Germinal center (tissue), 1 donor: ENCODE data around the gene ATP2B2.

Experiments used
- DNase-seq: peaks from one replicate; pipeline ENCODE4 v3.0.0; 2012; ENCODE audit warnings: mixed read lengths, low spot score

Gene ATP2B2

DNA sequence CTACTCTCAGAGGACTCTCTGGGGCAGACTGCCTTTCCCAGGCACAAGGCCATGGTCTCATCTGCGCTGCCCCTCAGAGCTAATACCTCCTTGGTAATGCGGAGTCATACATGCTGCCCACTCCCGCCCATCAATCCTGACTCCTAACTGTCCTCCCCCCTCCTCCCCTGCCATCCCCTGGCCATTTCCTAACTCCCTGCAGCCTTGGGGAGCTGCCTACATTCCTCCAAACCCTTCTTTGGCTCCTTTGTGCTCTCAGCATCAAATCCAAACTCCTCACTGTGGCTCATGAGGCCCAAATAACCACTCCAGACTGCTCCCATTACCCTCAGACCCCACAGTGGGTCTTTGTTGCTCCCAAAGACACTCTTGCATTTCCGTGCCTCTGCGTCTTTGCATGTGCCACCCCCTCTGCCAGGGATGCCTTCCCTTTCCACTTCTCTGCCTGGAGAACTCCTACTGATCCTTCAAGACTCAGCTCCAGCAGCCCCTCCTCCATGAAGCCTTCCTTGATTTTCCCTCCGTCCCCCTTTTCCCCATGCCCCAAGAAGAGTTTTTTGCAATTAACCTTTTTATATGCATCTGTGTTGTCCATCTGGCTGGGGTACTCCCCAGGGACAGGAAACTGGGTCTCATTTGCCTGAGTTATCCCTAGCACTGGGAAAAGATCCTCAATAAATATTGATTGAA lies 5.5 kb upstream of the ATP2B2 start:
- no peak for DNase-seq

DNA sequence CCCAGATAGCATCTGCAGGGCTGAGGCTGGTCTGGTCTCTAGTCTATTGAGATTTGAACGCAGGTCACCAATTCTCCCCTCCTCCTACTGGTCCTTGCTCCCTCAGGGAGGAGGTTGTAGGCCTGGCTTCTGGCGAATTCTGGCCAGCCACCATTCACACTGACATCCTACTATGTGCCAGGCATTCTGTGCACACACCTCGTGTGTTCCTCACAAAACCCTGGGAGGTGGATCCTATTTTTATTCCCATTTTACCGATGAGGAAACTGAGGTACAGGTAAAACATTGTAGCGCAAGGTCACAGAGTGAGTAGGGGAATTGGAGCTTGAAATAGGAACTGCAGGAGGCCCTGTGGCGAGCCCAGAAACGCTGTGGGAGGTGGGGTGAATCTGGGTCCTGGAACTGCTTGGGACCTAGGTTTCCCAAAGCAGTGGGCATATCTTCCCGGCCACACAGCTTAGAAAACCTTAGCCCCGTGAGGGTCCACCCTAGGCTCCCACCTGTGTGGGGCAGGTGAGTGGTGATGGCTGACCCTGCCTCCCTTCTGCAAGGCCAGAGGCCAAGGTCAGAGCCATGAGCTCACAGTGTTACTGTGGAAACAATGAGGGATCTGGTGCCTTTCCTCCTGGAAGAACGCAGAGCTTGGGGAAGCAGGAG lies 4.8 kb upstream of the ATP2B2 start:
- DNase-seq: no peak

DNA sequence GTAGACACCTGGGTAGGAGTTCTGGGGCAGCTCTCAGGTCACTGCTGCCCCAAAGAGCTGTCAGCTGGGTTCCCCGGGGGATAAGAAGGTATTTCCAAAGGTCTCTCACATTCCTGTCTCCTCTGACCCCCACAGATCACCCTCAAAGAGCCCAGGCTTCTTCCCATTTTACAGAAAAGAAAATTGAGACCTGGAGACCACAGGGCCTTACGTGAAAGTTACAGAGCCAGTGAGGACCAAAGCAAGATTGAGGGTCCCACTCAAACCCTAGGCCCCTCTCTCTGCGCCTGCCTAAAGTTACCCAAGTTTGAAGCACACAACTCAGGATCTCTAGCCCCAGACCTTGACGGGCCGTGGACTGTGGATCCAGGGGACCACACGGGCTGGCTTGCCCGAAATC lies 3.9 kb upstream of the ATP2B2 start:
- DNase-seq: no peak

DNA sequence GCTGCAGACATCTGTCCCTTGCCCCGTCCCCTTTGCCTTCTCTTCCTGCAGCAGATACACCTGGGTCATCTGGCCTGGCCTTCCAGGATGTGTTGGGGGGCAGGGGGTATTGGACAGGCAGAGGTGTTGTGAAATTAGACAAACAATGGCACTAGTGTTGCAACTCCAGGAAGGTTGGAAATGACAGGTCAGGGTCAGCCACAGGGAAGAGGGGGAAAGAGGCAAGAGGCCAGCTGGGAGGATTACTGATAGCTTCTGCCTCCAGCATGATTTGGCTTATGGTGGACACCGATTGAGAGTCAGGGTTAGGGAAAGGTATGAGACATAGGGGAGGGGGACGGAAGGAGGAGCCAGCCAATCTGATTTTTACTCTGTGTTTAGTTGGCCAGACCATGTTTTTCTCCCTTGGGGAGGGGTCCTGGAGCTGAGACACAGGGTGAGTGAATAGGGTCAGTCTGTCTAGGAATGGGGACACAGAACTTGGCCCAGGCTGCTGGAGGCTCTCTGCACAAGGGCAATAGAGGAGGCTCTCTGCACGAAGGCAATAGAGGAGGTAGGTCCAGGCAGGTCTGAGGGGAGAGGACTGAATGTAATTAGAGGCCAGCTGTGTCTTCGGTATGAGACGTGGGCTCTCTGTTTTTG lies 3.4 kb upstream of the ATP2B2 start:
- no peak for DNase-seq

DNA sequence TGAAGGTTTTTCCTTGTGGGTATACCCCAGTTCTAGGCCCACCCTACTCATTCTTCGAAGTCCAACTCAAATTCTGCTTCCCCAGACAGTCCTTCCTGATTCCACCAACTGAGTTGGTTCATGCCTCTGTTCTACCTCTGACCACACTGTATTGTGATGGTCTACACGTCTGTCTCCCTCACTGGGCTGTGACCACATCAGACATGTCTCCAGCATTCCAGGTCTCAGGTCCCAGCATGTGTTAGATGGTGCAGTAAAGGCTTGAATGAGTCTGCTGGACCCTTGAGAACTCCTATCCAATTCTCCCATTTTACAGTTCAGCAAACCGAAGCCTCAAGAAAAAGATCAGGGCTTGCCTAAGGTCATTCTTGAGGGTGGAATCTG lies 2.8 kb upstream of the ATP2B2 start:
- no peak for DNase-seq

DNA sequence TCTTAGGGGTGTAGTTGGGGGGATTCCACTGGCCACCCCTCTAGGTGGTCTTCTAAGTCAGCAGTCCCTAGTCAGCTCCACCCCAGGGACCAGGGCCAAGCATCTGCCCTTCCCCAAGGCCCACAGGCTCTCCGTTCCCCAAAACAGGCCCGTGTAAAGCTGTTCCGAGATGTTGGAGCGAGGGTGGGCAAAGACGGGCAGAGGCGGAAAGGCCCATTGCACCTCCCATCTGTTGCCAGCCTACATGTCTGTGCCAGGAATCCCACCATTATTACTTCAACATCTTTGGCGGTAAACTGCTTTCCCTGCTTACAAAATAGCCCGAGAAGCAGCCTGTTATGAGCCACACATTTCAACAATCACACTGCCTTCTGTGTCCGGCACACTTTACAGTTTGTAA lies 1.9 kb upstream of the ATP2B2 start:
- no peak for DNase-seq

DNA sequence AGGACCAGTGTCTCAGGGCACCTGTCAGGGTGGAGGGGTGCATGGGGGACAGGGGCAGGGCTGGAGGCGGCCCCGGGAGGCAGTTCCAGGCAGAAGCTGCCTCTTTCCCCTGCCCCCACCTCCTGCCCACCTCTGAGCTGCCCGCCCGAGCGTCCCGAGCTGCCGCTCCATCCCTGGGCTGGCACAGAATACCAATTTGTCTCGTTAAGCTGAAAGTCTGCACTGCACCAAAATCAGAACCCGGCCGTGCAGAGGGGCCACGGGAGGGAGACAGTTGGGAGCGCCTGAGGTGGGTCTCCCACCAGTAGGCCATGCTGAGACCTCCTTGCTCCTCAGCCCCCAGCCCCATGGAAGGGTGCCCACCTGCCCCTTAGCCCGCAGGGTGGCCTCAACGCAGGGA lies 1.3 kb upstream of the ATP2B2 start:
- no peak for DNase-seq

DNA sequence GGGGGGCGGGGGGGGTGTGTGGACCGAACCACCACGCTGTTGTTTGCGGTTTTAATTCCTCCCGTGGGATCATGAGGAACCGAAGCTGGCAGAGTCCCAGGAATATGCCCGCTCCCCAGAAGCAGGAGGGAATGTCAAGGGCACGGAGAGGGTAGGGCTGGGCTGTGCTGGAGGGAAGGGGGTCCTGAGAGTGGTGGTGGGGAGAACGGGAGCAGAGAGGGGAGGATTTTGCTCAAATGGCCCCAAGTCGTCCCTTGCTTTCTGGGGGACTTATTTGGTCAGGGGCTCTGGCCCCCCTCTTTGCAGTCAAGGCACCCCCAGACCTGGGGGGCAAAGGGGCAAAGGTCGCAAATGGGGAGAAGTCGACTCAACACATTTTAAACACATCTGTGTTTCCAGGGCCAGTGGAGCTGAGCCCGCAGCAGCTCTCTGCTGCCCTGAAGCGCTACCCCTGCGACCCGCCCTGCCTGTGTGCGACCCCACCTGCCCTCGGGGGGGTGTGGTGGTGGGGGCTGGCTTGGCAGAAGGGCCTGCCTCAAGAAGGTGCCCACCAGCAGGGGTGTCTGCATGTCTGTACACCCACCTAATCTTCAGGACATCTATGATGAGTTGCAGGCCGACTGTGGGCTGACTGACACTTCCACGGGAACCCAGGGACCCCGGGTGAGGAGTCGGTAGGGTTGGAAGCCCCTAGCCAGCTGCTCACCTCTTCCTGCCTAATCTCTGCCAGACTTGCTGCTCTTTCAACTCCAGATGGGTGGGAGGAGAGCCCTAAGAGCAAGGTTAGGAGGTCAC lies 602 bp upstream of the ATP2B2 start:
- no peak for DNase-seq

DNA sequence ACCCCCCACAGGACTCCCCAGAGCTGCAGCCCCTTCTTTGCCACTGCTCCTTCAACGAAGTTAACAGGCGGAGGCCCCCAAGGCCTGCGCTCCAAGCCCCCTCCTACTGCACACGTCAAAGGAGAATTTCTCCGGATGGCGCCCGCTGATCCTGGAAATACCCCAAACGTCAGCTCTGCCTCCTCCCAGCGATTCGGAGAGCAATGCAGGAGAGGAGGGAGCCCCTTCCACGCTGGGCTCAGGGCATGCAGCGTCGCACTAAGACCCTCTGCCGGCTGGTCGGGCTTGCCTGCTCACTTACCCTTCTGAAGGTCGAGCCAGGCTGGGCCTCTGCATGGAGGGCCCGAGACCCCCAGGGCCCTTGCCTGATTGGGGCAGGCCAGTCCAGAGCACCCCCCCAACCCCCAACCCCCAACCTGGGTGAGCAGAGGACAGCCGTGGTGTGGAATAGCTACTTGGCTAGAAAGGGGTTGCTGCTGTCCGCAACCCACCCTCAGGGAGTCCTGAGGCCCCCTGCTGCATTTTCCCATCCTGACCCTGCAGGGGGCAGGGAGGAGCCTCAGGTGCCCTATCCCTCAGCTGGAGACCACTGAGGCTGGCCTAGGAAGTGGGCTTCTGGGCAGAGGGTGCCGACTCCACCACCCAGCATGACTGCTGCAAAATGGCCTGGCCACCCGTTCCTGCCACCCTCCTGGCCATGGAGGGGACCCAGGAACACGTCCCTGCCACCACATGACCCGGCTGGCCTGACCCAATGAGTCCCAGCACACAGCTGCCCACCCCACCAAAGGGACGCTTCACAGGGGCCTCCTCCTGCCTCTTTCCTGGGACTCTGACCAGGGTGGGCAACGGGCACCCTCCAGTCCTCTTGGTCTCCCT lies 976 bp downstream of the ATP2B2 start:
- DNase-seq: no peak

DNA sequence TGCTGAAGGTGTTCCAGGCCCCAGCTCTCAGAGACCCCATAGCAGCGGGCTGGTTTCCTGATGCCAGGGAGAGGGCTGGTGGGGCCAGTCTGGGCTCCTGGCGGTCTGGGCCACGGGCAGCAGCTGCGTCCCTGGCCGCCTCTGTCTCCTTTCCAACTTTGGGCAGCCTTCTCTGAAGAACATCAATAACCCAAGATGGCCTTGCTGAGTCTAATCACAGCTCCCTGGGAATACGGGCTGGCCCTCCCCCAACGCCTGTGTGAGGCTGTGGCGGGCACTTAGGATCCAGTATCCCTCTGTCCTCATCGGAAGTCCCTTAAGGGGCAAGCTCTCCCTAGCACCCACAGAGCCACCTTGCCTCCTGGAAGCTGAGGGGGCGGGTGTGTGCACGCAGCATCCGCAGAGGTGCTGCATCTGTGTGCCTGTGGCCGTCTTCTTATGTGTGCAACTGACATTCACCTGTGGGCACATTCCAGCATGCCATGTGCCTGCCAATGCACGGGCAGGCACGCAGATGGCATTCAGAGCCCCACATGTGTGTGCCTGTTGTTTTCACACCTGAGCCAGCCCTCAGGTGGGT lies 2.1 kb downstream of the ATP2B2 start:
- no peak for DNase-seq

DNA sequence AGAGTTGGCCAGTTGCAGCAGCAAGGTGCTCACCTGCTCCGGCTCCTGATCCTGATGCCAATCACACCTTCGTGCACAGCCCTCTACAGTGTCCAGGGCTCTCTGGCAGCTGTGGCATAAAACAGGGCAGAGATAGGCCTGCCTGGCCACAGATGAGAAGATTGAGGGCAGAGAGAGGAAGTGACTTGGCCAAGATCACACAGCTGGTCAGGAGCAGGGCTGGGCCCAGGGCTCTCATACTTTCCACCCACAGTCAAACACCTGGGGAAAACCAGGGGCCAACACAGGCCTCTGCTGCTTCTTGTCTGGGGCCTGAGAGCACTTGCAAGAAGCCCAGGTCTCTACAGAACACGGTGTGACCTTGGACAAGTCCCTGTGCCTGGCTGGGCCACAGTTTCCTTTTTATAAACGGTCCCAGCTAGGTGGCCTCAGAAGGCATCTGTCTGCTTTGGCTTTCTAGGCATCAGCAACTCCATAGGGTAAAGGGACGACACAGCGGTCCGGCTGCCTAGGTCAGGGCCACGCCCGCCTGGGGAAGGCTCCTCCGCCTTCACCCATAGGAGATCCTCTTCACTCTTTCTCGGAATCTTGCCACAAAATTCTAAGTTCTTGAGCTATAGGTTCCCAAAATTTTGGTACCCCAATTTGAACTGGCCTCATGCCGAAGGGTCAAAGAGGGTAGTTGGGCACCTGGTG lies 3.1 kb downstream of the ATP2B2 start:
- DNase-seq: no peak

DNA sequence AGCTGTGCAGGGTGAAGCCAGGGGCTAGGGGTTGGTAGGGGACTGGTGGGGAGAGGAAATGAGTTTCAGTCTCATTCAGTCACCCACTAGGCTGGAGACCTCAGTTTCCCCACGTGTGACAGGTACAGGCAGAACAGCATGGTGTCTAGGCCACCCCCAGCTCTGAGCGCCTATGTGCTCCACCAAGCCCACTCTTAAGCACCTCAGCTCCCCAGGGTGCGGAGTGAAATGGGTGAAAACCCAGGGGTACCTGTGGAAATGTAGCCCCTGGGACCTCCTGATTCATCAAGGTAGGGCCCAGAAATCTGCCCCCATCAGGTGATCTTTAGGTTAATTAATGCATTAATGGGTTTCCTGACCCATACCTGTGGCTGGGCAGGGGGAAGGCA lies 3.7 kb downstream of the ATP2B2 start:
- DNase-seq: no peak

DNA sequence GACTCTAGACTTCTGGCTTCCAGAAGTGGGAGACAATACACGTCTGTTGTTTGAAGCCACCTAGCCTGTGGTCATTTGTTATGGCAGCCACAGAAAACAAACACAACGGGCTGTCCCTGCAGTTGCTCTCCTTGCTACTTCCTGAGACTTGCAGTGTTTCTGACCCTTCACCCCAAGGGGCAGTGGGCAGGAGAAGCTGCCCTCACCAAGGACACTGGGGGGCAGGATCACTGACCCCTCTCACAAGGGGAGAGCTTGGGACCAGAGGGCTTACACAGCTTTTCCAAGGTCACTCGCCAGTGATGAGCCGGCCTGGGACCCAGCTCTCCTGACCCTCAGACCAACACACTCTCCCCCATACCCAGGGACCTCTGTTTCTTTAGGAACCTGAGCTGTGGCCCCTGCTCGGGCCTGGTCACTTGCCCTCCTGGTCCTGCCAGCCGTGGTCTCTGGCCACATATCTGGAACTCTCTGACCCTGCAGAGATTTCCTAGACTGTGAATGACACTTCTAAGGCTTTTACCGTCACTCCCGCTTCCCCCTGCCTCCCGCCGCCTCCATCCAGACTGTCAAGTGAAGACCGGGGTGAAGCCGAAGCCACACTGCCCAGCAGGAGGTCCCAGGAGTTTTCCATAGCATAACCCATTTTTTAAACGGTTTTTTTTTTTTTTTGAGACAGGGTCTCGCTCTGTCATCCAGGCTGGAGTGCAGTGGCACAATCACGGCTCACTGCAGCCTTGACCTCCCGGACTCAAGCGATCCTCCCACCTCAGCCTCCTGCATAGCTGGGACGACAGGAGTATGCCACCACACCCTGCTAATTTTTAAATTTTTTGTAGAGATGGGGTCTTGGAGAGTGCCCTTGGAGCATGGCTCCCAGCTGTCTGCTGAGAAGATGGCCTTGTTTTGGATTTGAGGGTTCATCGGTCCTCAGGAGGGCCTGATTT lies 4.4 kb downstream of the ATP2B2 start:
- no peak for DNase-seq

DNA sequence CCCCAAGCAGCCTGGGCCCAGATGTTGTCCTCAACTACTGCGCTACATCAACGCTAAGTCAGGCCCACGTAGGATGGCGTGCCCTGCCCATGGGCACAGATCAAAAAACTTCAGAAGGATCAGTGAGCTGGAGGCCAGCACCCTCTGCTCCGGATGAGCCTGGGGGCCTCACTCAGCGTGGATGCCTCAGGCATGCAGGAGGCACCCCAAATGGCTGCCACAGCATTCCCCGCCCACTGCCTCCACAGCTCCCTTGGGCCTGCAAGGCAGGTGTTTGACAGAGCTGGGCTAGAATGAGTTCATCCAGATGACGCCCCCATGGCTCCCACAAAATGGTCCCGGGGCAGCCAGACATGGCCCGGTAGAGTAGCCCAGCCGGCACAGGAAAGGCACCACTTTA lies 7.1 kb downstream of the ATP2B2 start:
- DNase-seq: no peak

DNA sequence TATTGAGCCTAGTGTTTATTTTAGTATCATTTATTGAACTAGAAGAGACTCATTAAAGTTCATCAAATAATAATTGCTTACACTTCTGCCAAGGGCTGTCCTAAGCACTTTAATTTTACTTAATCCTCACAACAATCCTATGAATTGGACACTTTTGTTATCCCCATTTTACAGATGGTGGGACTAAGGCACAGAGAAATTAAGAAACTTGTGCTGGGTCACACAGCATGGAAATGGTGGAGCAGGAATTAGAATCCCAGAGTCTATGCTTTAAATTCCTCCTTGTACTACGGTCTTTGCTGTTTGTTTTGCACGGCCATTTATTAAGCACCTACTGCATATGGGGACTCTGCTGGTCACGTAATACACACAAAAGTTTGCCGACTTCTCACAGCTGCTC lies 7.9 kb downstream of the ATP2B2 start:
- DNase-seq: no peak

DNA sequence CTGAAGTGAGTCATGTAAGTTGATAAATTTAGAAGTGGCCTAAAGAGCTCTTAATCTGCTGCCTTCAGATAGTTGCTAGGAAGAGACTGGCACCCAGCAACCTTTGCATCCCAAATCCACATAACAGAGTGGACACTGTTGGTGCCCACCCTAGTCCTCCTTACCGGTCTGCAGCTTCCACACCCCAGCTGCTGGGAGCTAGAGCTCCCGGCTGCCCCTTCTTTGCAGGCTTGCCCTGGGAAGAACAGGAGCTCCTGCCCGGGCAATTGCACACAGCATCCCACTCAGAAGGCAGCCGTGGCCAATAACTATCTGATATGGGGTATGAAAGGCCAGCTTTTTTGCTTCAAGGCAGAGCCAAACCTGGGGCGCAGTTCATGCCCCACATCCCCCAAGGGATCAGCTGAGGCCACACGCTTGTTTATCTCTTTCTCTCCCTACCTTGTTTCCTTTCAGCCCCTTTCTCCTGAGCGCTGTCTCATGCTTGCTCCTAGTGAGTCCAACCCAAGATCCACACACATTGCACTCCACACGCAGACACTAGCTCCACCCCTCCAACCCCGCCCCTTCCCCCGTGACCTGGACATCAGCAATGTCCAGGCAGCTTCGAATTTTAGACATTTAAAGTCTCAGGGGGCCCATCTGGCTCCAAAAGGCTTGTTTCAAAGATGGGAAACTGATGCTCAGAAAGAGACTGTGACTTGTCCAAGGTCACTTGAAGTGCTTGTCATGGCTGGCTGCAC lies 9.1 kb downstream of the ATP2B2 start:
- no peak for DNase-seq

DNA sequence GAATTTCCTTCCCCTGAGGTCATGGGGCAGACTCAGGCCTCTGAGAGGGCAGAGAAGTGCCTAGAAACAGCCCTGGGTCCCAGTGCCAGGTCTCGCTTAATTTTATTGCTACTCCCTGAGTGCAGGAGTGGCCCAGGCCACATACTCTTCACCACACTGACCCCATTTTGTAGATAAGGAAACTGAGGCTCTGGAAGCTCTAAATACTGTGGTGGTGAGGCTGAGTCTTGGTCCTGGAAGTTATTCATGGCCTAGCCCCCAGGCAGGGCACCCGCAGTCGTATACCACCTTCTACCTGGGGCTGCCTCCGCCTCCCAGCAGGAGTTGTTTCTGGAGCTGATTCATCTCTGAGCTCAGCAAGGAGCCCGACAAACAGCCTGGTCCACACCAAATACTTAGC lies 9.8 kb downstream of the ATP2B2 start:
- no peak for DNase-seq

DNA sequence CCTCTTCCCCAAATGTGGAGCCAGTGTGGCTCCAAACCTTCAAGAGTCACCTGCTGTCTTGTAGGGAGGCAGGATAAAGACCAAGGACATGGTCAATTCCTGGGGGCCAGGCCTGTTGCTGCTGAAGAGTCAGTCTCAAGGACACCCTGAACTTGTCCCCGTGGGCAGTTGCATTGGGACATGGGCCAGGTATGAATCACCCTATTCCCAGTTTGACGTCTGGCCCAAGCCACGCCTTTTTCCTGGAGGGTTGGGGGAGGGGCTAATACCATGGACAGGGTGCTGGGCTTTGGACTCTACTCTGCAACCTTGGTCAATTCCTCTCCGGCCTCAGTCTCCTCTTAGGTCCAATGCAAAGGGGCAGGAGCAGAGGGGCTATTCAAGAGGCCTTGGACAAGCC lies 10.4 kb downstream of the ATP2B2 start:
- DNase-seq: no peak

DNA sequence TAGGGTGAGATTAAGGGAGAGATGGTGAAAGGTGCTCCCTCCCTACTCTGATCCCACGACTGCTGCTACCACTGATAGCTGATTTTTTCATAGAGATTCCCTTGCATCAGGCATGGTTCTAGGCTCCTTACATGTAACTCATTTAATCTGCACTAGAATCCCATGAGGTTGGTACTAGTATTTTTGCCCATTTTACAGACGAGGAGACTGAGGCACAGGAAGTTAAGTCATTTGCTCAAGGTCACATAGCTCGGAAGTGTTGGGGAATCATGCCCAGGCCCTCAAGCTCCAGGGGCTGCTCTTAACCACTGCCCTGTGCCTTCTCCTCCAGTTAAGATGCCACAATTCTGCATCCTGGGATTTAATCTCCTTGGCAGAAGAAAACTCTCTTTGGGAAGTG lies 11.2 kb downstream of the ATP2B2 start:
- DNase-seq: no peak
